SHP77 (cell line): Measurements from ENCODE around the gene KNG1.
"Not testable (repeated sequence)": the region's sequence is repeated elsewhere in the genome, so short reads cannot be mapped to it uniquely, and the experiment has no call there.

Experiments
- DNase-seq, 2 experiments: peaks; one replicate each; lab custom pipeline; 2025; lab: John Stamatoyannopoulos, UW

Gene KNG1

GRCh38 chr3:186717039-186717457 lies at the start of gene KNG1:
Gene KNG1 (plus strand): TSS chr3:186717359. CDS start chr3:186717543, 184 bp downstream.
- DNase-seq = no peak

- DNase-seq = no peak
Measured at GRCh38 chr3:186668426-186668825, 48.7 kb upstream of the KNG1 start.

DNA sequence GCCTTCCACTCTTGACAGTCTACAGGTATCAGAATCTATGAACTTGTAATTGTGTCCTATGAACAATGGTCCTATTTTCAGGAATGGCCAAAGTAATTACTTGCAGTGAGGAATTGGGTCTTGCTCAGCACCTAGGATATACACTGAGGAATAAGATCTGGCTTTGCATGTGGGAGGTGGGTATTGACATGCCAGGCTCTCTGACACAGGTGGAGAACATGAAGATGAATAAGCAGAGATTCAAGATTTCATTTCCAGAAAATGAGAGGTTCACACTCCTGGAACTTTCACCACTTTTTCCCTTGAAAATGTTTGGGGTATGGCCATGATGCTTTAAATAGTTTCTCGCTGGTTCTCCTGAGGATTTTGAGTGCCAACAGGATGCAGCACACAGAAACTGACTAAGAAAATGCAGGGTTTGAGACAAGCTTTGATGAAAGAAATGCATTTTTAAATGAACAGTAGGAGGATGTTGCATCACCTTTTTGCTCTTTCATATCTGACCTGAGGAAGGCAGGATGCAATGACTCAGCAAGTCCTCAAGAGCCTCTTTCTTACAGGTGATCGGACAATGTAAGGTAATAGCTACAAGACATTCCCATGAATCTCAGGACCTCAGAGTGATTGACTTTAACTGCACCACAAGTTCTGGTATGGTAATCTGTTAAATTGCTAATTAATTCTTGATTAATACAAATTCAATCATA lies 47.6 kb upstream of the KNG1 start:
- no peak for DNase-seq

DNA sequence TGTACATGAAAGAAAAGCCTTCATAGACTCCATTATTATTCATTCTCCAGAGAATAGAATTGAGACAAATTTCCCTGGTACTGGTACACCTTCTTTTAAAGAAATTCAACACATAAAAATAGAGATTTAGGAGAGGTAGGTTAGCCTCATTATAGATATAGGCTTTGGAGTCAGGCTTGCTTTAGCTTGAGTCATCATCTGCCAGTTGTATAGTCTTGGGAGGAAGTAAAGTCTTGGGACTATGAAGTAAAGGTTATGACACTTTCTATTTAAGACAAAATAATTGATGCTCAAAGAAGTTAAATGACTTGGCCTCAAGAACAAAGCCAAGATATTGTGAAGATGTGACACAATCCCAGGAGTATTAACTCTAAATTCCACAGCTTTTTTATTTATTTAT lies 47.0 kb upstream of the KNG1 start:
- DNase-seq = no peak

DNA sequence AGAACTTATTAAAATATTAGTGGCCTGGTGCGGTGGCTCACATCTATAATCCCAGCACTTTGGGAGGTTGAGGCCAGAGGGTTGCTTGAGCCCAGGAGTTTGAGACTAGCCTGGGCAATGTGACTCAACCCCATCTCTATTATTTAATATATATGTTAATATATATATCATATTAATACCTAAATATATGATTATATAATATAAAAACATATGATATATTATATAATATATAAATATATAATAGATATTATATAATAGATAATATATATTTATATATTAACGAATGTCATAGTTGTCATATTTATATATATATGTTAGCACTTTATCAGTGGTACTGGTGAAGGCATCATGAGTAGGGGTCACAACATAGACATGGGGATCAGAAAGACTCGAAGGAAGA lies 46.1 kb upstream of the KNG1 start:
- no peak for DNase-seq

DNA sequence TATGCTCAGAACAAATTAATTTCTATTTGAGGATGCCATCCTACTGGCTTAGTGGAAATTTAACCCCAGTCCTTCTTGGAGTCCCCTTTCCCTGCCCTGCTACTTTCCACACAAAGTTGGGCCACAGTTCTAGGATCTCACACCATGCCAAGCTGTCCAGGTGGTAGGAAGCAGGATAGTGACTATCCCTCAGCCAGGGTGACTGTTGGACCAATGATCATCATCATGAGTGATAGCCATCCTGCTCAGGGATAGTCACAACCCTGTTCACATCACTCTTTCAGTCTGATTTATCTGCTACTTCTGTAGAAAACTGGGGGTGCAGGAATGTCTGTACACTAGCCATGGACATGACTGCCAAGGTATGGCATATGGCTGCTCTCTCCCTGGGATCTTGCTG lies 38.6 kb upstream of the KNG1 start:
- DNase-seq = no peak

GRCh38 chr3:186679151-186679550 lies 38.0 kb upstream of the KNG1 start:
- DNase-seq = no peak

DNA sequence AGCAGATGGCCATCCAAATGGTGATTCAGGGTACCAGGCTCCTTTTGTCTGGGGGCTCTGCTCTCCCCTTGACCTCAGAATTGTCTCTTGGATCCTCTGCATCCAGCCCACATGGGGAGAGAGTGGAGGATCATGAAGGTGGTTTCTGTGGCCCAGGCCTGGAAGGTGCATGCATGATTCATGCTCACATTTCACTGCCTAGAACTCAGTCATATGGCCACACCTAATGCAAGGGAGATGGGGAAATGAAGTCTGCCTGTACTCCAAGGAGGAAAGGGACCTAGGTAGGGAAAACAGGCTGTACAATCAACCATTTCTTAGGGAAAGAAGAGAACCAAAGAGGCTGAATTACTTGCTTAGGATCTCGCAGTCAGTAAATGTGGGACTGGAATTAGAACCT lies 36.3 kb upstream of the KNG1 start:
- DNase-seq = no peak

DNA sequence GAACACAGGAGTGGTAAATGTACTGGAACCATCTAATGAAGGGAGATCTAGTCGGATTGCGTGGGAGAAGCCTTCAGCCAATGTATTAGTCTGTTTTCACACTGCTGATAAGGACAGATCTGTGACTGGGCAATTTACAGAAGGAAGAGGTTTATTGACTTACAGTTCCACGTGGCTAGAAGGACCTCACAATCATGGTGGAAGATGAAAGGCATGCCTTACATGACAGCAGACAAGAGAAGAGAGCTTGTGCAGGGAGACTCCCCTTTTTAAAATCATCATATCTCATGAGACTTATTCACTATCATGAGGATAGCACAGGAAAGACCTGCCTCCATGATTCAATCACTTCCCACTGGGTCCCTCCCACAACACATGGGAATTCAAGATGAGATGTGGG lies 34.3 kb upstream of the KNG1 start:
- DNase-seq = no peak

- no peak for DNase-seq
Measured at GRCh38 chr3:186683979-186684378, 33.2 kb upstream of the KNG1 start.

GRCh38 chr3:186686475-186686874 lies 30.7 kb upstream of the KNG1 start:
- not testable (repeated sequence) for DNase-seq

GRCh38 chr3:186687120-186687651 lies 30.0 kb upstream of the KNG1 start:
- DNase-seq = no peak

- DNase-seq = not testable (repeated sequence)
Measured at GRCh38 chr3:186690304-186690703, 26.9 kb upstream of the KNG1 start.

DNA sequence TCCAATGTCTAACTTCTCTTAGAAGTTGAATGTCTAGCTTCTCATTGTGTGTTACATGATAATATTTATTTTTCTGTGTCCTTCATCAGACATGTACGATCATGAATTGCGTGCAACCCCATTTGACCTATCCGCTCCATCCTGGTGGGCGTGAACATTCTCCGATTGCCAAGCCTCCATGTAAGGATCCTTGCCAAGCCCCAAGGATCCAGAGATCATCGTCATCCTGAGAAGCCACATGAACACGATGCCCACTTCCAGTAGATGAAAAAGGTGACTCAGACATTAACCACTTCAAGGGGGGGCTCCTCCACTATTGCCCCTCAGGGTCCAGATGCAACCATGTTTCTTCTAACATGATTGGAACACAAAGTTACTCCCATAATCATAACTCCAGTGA lies 25.5 kb upstream of the KNG1 start:
- DNase-seq = no peak

DNA sequence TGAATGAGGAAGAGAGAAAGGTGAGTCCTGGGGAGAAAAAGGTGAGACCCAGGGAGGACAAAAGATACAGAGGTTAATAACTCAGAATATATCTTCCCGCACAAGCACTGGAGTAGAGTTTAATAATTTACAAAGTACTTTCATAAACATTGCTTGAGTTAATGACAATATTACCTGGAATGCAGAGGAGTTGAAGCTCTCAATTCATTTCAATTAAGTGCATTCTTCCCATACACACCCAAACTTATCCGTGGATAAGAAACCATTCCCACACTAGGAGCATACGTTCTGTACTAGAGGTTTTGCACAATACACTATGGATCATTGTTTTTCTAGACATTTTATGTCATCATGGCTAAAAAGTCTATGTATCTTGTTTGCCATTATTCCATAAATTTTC lies 23.3 kb upstream of the KNG1 start:
- DNase-seq = no peak

- no peak for DNase-seq
Measured at GRCh38 chr3:186694288-186695032, 22.7 kb upstream of the KNG1 start.

DNA sequence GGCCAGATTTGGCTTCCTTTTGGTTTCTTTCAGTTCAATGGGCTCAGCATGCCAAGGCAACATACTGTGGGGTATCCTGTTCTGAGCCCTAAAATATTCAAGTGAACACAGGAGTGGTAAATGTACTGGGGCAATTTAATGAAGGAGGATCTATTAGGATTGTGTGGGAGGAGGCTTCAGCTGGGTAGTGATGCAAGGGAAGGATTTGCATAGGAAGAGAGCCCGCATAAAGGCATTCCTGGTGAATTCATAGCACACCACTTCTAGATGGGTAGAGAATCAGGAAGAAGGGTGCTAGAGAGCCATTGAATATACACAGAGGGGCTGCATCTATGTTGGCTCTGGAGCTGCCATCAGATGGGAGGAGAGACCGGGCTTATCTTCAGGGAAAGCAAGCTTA lies 20.6 kb upstream of the KNG1 start:
- DNase-seq = no peak

DNA sequence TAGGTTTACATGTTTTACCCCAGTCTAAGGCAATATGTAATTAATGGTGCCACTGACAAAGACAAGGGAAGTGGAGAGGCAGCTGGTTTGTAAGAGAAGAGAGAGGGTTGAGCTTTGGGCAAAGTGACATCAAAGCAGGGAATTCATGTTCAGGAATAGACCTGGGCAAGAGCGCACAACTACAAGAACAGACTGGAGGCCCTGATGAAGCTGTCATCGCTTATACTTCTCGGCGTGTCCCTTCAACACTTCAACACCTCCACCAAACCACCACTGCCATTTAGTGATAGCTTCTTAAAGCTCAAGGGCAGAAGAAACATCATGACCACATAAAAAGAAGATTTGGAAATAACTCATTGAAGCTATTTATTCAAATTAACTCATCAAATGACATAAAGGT lies 19.6 kb upstream of the KNG1 start:
- DNase-seq = no peak

- no peak for DNase-seq
Measured at GRCh38 chr3:186700267-186700666, 16.9 kb upstream of the KNG1 start.

- DNase-seq = not testable (repeated sequence)
Measured at GRCh38 chr3:186702451-186702850, 14.7 kb upstream of the KNG1 start.

DNA sequence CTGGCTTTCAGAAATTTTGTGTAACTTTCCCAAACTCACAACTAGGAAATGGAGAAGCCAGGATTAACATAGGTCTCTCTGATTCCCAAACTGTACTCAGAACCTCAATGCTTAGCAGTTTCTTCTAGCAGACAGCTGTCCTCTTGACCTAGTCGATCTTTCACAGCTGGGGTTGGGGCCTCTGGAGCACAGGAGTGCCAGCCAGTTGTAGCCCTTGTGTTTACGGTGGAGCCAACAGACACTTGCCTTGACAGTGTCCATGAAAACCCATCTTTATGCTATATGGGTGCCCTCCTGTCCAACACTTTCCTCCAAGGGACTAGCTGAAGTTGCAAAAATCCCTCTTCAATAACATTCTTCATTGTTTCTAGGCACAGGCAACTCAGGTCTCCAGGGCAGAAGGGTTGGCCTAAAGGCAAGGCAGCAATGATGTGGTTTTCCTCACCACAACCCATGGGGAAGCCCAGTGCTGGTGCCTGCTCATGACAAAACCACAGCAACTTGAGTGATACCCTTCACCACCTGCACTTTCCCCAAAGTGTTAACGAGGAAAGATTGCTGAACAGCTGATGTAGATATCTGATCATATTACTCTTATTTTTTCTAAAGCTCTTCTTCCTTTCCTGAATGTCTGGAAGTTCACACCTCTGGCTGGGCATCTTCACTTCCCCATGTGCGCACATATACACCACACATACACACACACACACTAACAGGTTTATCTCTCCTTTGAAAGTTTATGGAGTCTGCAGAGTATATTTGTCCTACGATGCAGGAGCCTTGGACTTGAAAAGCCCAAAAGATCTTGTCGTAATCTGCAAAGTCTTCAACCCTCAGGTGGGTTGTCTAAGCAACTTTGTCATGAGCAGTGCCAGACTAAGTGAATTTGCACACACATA lies 11.0 kb upstream of the KNG1 start:
- no peak for DNase-seq

DNA sequence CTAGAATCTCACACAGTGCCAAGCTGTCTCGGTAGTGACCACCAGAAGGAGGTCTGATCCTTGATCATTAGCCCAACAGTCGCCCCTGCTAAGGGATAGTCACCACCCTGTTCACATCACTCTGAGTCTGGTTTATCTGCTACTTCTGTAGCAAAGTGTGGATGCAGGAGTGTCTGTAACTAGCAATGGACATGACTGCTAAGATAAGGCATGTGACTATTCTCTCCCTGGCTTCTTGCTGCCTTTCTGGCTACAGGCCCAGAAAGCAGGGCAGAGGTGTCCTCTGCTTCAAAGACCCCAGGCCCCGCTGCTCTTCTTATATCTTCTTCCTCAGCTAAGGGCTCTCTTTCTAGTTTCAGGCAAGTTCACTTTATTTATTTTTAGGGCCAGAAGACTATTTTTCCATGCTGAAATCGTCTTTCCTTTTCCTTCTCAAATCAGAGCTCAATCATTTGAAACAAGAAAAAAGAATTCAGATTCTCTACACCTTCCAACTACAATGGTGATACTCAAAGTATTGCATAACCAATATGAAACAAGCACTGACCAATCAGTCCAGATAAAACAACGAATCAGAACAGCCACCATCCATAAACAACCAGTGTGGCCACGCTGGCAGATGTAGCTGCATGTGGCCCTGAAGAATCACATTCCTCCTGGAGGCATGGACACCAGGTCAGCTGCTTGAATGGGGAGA lies 8.0 kb upstream of the KNG1 start:
- DNase-seq = no peak
